Transverse colon (tissue), 4 donors: Measurements from ENCODE around the gene PCDHGA1. TPM values are rescaled to one million over a fixed set of nuclear protein-coding genes. Genes with fewer than 3 reads are reported as not detected.
"Not testable (repeated sequence)": the region's sequence is repeated elsewhere in the genome, so short reads cannot be mapped to it uniquely, and the experiment has no call there.

Source experiments
- DNase-seq: peaks from one replicate; pipeline ENCODE4 v3.0.0-alpha.2; 2019
- H3K27ac ChIP-seq, 4 donors: fragments of 200-600 bp; sonication (generic); 2 replicates each; pipeline ENCODE4 v1.5.1; 2016 to 2018; ENCODE audit warnings: inconsistent platforms in 4 of 4
- H3K27me3 ChIP-seq: fragments of 200-600 bp; sonication (generic); 2 replicates; pipeline ENCODE4 v1.5.1; 2017; ENCODE audit warnings: inconsistent platforms
- H3K36me3 ChIP-seq, 4 donors: fragments of 200-600 bp; sonication (generic); 2 replicates each; pipeline ENCODE4 v1.5.1; 2017 to 2019; ENCODE audit warnings: inconsistent platforms in 4 of 4
- H3K4me1 ChIP-seq, 4 donors: fragments of 200-600 bp; sonication (generic); 2 replicates each; pipeline ENCODE4 v1.5.1; 2017 to 2020; ENCODE audit warnings: inconsistent platforms in 4 of 4
- H3K4me3 ChIP-seq, 4 donors: fragments of 200-600 bp; sonication (generic); 1 replicate in 1 of 4; 2 replicates in 3 of 4; pipeline versions ENCODE4 v1.5.1 to v1.6.1; 2017 to 2019; ENCODE audit warnings: inconsistent platforms in 4 of 4
- H3K9me3 ChIP-seq, 2 donors: fragments of 200-600 bp; sonication (generic); 2 replicates each; pipeline ENCODE4 v1.5.1; 2017 to 2019; ENCODE audit warnings: inconsistent platforms in 2 of 2
- CTCF ChIP-seq, 5 experiments: fragments of 200-600 bp in 3 of 5; fragments of 450-650 bp in 2 of 5; sonication (generic) in 3 of 5; IDR thresholded peaks; 1 replicate in 2 of 5; 2 replicates in 3 of 5; pipeline ENCODE4 v1.5.1; 2016 to 2017; ENCODE audit warnings: antibody characterized with exemption in 5 of 5, inconsistent platforms in 3 of 5, mild to moderate bottlenecking in 2 of 5, moderate library complexity in 1 of 5
- EP300 ChIP-seq: sonication (generic); formaldehyde crosslinking; IDR thresholded peaks from one replicate; pipeline ENCODE4 v1.6.1; 2017; ENCODE audit warnings: antibody characterized with exemption, low read depth
- POLR2A ChIP-seq: fragments of 450-650 bp; IDR thresholded peaks from one replicate; pipeline ENCODE4 v1.6.1; 2016; ENCODE audit warnings: antibody characterized with exemption, mild to moderate bottlenecking, moderate library complexity
- POLR2AphosphoS5 ChIP-seq, 3 donors: sonication (generic); formaldehyde crosslinking; IDR thresholded peaks; one replicate each; pipeline ENCODE4 v1.6.1; 2016; ENCODE audit warnings: antibody characterized with exemption in 3 of 3
- WGBS, 2 donors: methylation state at CpG; one replicate each; pipeline ENCODE4 v1.1.5; 2018; ENCODE audit warnings: low coverage in 1 of 2; 5-methylcytosine and 5-hydroxymethylcytosine counted together
- in situ Hi-C, 4 donors: fragments of 200-750 bp; cut with MboI; loops; one replicate each; pipeline versions ENCODE4 v1.15.0 to v1.15.1; 2017; ENCODE audit warnings: low sequenced_read_pairs in 3 of 4, low pct_ligation_motif_present in 1 of 4, low pct_unique_long_range_greater_than_20kb in 1 of 4
- intact Hi-C: fragments of 100-400 bp; cut with DNase I; formaldehyde crosslinking; loops from one replicate; pipeline ENCODE4 v1.15.1; 2023; ENCODE audit warnings: low total_unique reads
- total RNA-seq, 4 donors: library from RNA; depleted of rRNA; stranded (reverse); fragments of >200 nt; gene quantifications; one replicate each; pipeline ENCODE4 v1.1.0, GENCODE V29; 2016

The PCDHGA1 gene
- total RNA-seq, 4 donors from 2014 or later: 0.55 to 0.64 TPM; not detected in 2

DNA sequence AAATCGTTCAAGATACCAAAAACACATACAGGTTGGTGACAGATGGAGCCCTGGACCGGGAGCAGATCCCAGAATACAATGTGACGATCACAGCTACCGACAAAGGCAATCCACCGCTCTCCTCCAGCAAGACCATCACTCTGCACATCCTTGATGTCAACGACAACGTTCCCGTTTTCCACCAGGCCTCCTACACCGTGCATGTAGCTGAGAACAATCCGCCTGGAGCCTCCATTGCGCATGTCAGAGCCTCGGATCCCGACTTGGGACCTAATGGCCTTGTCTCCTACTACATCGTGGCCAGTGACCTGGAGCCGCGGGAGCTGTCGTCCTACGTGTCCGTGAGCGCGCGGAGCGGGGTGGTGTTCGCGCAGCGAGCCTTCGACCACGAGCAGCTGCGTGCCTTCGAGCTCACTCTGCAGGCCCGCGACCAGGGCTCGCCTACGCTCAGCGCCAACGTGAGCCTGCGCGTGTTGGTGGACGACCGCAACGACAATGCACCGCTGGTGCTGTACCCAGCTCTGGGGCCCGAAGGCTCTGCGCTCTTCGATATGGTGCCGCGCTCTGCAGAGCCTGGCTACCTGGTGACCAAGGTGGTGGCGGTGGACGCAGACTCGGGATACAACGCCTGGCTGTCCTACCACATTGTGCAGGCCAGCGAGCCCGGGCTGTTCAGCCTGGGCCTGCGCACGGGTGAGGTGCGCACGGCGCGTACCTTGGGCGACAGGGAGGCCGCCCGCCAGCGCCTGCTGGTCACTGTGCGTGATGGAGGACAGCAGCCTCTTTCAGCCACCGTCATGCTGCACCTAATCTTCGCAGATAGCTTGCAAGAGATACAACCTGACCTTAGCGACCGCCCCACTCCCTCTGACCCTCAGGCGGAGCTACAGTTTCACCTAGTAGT is 41.5 kb downstream of the PCDHGA1 start:
- Histone ChIP-seq H3K27ac (no peak overlapping the region), H3K9me3 (peaks cover 19 to 90% of the 10 kb centered on the region in 2 donors), H3K27me3 (peaks cover 5% of the 10 kb centered on the region), H3K4me3 (no peak overlapping the region), H3K4me1 (no peaks in the 10 kb centered on the region), H3K36me3 (peaks cover 0 to 3% (median 0%) of the 10 kb centered on the region in 4 donors)
- no peak for TF ChIP-seq CTCF (IDR thresholded peaks at IDR 0.05)
- 57 to 76% methylated on average over 2 to 69 of the region's 69 CpGs for WGBS, 2 donors
- in situ Hi-C loops: loop anchor here in 1 of 4 donors (25.0 kb wide), 1 partner anchor 190 kb away; no protein-coding TSS in a partner anchor
- intact Hi-C loops: no loop called here
- no peak for DNase-seq

DNA sequence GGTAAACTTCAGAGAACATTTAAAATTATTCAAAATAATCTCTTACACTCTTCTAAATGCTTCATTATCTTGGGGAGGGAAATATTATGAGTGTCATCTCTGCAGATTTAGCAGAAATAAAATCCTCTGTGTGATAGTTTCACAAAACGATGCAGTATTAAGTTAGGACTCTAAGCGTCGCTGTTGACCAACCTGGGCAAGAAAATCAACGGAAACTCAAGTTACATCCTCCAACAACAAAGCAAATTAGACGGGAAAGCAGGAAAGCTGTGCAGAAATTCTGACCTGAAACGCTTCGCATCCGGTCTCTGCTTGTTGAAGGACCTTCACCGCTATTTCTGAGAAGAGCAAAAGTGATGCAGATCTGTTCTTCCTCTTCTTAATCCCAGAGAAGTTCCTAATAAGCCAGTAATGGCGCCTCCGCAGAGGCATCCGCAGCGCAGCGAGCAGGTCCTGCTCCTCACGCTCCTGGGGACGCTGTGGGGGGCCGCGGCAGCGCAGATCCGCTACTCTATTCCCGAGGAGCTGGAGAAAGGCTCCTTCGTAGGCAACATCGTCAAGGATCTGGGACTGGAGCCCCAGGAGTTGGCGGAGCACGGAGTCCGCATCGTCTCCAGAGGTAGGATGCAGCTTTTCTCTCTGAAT is 43.5 kb downstream of the PCDHGA1 start, which contains the start of gene PCDHGA6:
PCDHGA6 (plus strand) TSS at position 219 of the 645 bp plus-strand sequence; CDS start at position 412, 193 bp downstream.
- Histone ChIP-seq H3K4me1 (no peaks in the 10 kb centered on the region), H3K9me3 (peaks cover 19 to 95% of the 10 kb centered on the region in 2 donors), H3K4me3 (peak within 1 kb of the TSS in 1 of 4 donors; percentile 2), H3K27me3 (peaks cover 5% of the 10 kb centered on the region), H3K27ac (no peak within 1 kb of the TSS), H3K36me3 (peaks cover 0 to 3% (median 0%) of the 10 kb centered on the region in 4 donors)
- DNase-seq: no peak
- in situ Hi-C loops (loop anchor here in 1 of 4 donors (25.0 kb wide), 1 partner anchor 189 kb away; no protein-coding TSS in a partner anchor), intact Hi-C loops (no loop called here)
- WGBS, 2 donors: 43 to 53% methylated on average over 9 to 27 of the region's 27 CpGs
- TF ChIP-seq POLR2AphosphoS5 (IDR thresholded peaks at IDR 0.05) (no peak), POLR2A (no peak), EP300 (no peak), CTCF (IDR thresholded peaks at IDR 0.05) (no peak)

- no peak overlapping the region for H3K27ac ChIP-seq
- 73 to 84% methylated on average over 3 to 14 of the region's 14 CpGs for WGBS, 2 donors
- intact Hi-C loops (no loop called here), in situ Hi-C loops (loop anchor here in 2 of 4 donors (25.0 kb wide), 2 partner anchors 162 to 188 kb away; partner anchors contain the start of genes PCDHB12 (in 1 of the 2), PCDHB13 (in 1 of the 2) and PCDHB14 (in 1 of the 2))
- TF ChIP-seq EP300: no peak
- TF ChIP-seq POLR2AphosphoS5 (IDR thresholded peaks at IDR 0.05): no peak
- no peak for TF ChIP-seq POLR2A
- no peak for TF ChIP-seq CTCF (IDR thresholded peaks at IDR 0.05)
- peaks cover 0 to 3% (median 0%) of the 10 kb centered on the region in 4 donors for H3K36me3 ChIP-seq
- no peaks in the 10 kb centered on the region for H3K27me3 ChIP-seq
- peaks cover 19 to 90% of the 10 kb centered on the region in 2 donors for H3K9me3 ChIP-seq
- DNase-seq: no peak
- H3K4me3 ChIP-seq: no peak overlapping the region
- H3K4me1 ChIP-seq: no peaks in the 10 kb centered on the region
Observed at GRCh38 chr5:141374627-141375026, 44.3 kb downstream of the PCDHGA1 start.

- WGBS, 2 donors: 69% methylated on average over 24 of the region's 48 CpGs; no CpG with 5 or more reads in 1 of the 2 donors
Observed at GRCh38 chr5:141375444-141376155, 45.3 kb downstream of the PCDHGA1 start.

More at GRCh38 chr5:141375444-141376155, 45.3 kb downstream of the PCDHGA1 start:
- H3K36me3 ChIP-seq, H3K4me1 ChIP-seq, H3K27me3 ChIP-seq, H3K27ac ChIP-seq, intact Hi-C loops, H3K4me3 ChIP-seq, DNase-seq: not testable (repeated sequence)
- in situ Hi-C loops: loop anchor here in 1 of 4 donors (25.0 kb wide), 1 partner anchor 163 kb away; the partner anchor contains the start of genes PCDHB12, PCDHB13 and PCDHB14
- peaks cover 17 to 87% of the 10 kb centered on the region in 2 donors for H3K9me3 ChIP-seq
